ENCODE measurements around the gene CALCOCO2.
A peak's percentile ranks its signal among the peaks of the same experiment; 100 is the strongest.
"Not testable (repeated sequence)": the region's sequence is repeated elsewhere in the genome, so short reads cannot be mapped to it uniquely, and the experiment has no call there.

Gene CALCOCO2, protein sequence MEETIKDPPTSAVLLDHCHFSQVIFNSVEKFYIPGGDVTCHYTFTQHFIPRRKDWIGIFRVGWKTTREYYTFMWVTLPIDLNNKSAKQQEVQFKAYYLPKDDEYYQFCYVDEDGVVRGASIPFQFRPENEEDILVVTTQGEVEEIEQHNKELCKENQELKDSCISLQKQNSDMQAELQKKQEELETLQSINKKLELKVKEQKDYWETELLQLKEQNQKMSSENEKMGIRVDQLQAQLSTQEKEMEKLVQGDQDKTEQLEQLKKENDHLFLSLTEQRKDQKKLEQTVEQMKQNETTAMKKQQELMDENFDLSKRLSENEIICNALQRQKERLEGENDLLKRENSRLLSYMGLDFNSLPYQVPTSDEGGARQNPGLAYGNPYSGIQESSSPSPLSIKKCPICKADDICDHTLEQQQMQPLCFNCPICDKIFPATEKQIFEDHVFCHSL

DNA sequence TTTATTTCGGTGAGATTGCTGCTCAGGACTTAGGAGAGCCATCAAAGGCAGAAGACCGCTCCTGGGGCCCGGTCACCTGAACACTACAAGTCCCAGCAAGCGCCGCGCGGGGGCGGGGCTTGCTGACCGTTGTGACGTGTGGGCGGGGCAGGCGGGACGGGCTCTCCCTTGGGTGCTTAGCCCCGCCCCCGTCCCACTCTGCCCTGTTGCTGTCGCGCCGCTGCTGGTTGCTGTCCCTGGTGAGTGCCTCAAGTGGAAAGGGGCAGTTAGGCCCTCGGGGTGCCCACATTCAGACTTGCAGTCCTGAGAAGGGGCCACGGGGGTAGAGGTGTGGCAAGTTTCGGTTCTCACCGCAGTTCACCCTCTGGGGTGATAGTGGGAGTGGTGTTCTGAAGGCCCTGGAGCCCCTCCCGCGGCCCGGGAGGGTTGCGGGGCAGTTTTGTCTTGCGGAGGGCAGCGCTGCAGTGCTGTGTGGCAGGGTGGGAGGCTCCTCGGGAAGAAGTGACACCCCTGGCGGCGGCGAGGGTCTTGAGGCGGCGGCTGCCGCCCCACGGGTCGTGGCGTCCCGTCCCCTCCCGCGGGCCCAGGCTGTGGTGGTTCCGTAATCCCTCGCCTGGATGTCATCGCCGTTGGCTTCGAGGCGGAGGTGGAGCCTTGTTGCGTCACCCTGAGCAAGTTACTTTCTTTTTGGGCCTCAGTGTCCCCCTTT lies at the start of gene CALCOCO2:
Gene CALCOCO2, plus strand, starts transcription at position 196 of the 709 bp plus-strand sequence. CDS start 10,673 bp downstream, outside the sequence.
- DNase-seq (ENCODE audit: low read depth in 2 of 3, low spot score in 1 of 3), result peak; percentile 75 to 87 (median 83)

DNA sequence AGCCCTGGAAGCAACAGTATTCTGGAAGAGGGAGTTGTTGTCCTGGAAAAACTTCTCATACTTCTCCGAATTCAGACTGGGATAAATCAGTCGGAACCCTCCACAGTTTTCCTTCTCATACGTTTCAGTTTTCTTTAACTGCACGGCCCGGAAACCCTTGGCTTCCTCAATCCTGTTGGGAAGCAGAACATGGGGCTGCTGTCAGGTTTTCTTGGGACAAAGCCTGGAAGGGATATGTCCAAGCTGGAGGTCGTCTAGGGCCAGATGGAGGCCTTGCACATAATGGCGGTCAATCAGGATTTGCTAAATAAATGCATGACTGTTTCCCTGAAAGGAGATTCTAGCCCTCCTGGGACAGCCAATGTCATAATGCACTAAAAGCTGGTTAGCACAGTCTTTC lies 43.0 kb upstream of the CALCOCO2 start:
- no peak for DNase-seq (ENCODE audit: low read depth in 2 of 3, low spot score in 1 of 3)

DNA sequence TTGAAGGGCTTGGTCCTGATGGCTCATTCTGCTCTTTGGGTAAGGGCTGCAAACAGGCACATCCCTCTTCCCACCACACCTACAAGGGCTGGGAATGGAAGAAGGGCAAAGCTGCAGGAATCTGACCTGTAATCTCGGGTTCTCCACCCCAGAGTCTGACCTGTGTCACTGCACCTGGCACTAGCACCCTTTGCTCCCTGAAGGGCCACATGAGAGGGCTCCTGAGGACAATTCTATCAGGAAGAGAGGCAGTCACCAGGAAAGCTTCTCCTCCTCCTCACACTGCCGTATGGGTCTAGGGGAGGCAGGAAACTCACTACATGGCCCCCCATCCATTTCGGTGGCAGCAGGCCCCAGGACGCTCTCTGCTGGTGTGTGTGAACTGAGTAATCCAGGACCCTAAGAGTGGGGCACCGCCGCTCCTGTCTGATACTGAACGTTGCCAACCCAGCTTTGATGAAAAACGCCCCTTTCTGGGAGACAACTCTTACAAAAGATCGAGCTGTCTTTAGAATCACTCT lies 40.2 kb upstream of the CALCOCO2 start:
- DNase-seq (ENCODE audit: low read depth in 2 of 3, low spot score in 1 of 3), result no peak

DNA sequence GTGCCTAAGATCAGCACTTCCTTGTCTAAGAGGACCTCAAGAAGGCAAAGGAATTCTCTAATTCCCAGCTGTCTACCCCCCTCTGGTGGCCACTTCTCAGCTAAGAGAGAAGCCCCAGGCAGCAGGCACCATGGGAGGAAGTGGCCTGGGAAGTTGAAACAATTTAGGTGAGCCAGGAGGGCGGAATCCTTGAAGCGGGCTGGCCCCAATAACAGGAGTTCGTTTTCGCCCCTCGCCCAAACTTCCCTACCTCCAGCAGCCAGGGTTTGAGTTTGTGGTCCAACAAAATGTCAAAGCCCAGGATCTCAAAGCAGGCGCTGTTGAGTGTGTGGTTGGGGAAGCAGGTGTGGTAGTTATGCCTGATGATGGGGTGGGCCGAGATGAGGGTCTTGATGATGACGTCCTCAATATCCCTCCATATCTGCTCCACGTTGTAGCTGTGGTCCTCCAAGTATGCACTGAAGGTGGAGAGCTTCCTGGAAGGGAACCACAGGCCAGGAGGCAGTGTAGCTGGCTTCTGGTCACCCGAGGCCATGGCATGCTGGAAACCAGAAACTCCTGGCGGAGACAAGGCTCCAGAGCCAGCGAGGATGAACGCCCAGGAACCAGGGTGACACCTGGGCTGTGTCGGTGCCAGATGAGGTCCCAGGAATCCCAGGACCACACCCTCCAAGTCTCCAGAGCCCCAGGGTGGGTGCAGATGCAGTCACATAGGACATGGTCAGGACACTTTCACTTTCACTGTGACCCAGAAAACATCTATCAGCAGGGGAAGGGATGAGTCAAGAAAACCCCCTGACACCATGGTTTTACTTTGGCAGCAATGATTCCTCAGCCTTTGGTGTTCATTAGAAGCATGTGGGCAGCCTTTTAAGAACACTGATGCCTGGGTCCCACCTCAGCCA lies 39.5 kb upstream of the CALCOCO2 start:
- no peak for DNase-seq (ENCODE audit: low read depth in 2 of 3, low spot score in 1 of 3)

DNA sequence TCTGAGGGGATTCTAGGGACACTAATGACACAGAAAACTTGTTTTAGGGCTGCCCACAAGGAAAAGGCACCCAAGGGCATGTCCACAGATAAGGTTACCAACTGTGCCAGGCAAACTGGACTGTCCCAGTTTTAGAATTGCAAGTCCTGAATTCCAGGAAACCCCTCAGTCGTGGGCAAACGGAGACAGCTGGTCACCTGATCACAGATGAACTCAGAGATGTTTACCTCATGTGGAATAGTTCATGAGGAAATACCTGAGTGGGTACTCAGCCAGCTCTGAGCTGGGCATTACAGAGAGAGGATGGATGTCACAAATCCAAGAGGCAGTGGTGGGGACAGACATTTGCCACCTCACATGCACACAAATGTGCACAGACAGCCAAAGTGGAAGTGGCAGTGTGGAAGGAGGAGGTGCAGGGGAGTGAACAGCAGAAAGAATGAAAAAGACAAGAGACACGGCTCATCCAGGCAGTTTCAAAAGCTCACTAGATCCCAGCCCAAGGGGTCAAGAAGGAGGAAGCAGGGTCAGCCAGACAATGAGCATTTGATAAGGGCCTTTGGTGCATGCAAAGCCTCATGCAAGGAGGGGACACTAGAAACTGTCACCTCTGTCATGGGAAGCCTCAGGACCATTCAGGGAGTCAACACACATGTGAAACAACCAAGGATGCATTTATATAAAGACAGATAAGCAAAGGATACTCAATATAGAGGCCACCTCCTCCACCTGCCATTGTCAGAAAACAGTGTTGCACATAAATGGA lies 38.6 kb upstream of the CALCOCO2 start:
- no peak for DNase-seq (ENCODE audit: low read depth in 2 of 3, low spot score in 1 of 3)

DNA sequence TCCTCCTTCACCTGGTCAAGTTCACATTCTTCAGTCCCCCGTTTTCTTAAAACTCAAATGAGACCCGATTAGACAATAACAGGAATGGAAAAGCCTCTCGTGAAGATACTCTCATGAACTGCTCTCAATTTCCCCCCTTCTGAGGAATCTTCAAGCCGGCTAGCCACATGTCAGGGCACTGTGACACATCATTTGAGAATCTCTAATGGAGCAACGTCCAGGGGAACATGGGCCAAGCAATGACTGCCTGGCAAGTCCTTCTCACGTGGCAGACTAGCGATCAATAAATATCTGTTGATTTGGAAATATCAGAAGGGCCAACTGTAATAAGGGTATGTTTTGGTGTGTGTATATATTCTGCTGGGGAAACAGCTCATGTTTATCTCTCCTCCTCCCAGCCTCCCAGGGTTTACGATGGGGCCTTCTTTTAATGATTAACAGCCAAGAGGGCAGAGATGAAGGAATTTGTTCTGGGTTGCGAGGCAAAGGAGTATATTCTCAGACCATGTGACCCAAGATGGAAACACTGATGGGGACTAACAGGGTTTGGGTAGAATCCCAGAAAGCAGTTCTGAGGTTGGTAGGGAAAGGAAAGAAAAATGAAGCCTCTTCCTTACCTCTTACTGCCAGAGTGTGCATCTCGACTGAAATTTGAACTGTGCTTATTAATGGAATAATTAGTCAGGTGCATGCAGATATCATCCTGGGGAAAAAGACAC lies 35.2 kb upstream of the CALCOCO2 start:
- DNase-seq (ENCODE audit: low read depth in 2 of 3, low spot score in 1 of 3), result no peak

DNA sequence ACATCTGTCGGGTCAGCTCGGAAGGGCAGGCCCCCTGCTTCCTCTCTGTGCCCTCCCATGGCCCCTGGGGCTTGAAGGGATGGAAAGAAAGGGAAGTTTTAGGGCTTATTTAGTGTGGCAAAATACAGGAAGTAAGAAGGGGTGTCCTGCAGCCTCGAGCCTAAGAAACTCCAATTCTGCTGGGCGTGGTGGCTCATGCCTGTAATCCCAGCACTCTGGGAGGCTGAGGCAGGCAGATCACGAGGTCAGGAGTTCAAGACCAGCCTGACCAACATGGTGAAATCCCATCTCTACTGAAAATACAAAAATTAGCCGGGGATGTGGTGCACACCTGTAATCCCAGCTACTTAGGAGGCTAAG lies 34.7 kb upstream of the CALCOCO2 start:
- not testable (repeated sequence) for DNase-seq (ENCODE audit: low read depth in 2 of 3, low spot score in 1 of 3)

DNA sequence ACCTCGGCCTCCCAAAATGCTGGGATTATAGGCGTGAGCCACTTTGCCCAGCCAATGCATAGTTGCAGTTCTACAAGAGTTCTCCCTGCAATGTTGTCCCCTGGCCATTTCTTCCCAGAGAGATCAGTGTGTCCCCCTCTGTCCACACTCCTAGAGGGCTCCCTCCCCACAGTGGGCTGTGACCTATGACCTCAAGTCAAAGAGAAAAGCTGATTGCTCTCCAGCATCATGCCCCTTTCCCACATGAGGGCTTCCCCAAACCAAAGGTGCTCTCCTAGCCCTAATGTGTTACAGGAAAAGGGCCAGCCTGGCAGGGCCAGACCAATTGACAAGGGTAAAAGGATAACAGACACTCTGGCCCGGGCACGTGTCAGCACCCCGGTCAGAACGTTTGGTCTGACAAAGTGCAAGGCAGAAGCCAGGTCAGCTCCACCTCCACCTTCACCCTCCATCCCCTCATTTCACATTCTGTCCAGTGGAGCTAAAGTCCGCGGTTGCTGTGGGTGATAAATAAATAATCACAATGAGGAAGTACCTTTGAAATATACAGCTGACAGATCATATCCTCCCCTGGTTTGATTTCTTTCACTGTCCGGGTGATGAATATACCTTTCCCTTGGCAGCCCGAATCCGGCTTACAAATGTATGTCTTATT lies 31.6 kb upstream of the CALCOCO2 start:
- no peak for DNase-seq (ENCODE audit: low read depth in 2 of 3, low spot score in 1 of 3)

DNA sequence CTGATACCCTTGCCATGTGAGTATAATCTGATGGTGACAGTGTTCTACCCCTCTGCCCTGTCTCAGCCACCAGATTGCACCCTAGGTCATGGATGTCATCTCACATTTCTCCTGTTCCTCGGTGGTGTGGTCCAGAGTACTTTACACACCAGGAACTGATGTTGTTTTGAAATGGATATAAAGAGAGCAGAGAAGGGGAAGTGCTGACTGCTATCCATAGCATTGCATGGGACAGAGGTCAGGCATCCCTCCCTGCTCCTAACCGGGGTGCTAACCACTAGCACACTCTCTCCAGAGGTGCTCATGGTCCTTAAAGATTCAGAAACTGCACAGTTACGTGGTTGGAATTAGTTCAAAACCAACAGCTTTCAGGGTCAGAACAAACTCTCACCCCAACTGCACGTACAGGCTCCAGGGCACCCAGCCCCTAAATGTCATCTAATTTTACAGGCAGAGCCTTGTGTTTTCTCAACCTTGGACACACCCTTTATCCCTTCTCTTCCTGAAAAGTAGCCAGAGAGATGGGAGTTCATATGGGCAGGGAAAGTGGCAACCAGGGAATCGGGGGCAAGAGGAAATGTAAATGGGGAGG lies 30.1 kb upstream of the CALCOCO2 start:
- no peak for DNase-seq (ENCODE audit: low read depth in 2 of 3, low spot score in 1 of 3)

DNA sequence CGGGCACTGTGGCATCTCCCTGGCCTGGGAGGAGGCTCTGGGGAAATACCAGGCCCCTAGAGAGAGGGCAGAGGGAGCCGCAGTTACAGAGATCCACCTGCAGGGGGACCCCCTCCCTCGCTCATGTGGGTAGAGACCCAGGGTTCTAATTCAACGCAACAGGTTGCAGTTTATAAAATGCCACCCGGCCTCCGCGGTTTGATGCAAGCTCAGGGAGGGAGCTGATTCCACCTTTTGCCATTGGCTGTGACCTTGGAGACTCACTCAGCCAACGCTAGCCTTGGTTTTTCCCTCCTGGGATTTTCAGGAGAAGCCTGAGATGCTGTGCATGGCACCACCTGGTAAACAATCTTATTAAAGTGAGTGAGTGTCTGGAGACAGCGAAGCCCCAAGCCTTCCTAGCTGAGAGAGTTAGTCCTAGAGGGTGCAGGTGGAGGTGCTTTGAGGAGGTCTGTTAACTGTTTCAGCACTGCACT lies 25.9 kb upstream of the CALCOCO2 start:
- peak; percentile 41 to 74 (median 59) for DNase-seq (ENCODE audit: low read depth in 2 of 3, low spot score in 1 of 3)

DNA sequence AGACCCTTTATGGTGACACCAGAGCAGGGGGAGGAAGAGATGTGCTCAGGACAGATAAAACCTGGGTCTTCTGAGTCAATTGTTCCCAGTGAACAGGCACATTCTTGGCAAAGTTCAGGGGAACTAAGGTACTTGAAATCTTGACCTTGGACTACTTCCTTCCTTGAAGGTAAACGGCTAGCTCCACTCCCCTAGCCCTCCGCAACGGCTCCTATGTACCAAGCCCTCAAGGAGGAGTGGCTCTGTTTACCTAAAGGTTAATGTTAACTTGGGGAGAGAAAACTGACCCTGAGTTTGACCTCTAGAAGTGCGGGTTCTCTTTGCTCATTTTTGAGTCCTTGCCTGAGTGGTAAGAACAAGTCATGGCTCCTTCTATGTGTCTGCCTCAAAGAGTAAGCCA lies 21.7 kb upstream of the CALCOCO2 start:
- DNase-seq (ENCODE audit: low read depth in 2 of 3, low spot score in 1 of 3), result no peak

DNA sequence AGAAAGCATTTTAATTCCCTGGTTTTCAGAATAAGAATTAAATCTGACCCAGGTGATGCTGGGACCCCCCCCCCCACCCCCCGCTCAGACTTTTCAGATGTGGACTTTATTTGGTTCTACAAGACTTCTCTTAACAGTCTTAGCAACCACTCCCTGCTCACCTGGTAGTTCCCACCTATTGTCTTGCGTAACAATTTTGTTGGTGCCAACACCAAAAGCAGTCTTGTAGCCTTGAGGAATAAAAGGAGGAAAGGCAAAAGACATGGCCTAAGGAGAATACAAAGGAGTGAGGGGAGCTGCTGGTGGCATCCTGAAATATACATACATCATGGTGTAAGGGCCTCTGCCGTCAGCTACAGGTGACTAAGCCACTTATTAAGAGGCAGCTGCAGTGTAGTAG lies 18.8 kb upstream of the CALCOCO2 start:
- no peak for DNase-seq (ENCODE audit: low read depth in 2 of 3, low spot score in 1 of 3)

DNA sequence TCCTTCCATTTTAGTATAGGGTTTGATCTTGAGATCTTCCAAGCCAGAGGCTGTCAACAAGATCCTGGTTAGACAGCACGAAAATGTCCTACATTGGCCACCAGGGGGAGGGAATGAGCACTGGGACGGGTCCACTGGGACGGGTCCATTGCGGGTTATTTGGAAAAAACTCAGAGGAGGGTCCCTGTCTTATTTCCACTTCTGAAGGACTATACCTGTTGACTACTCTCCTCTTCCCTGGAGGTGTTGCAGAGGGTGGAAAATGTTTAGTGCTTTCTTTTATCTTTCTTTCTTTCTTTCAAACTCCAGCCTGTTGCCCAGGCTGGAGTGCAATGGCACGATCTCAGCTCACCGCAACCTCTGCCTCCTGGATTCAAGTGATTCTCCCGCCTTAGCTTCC lies 16.3 kb upstream of the CALCOCO2 start:
- DNase-seq (ENCODE audit: low read depth in 2 of 3, low spot score in 1 of 3), result peak in 2 of 3 donors; percentile 40 to 61

DNA sequence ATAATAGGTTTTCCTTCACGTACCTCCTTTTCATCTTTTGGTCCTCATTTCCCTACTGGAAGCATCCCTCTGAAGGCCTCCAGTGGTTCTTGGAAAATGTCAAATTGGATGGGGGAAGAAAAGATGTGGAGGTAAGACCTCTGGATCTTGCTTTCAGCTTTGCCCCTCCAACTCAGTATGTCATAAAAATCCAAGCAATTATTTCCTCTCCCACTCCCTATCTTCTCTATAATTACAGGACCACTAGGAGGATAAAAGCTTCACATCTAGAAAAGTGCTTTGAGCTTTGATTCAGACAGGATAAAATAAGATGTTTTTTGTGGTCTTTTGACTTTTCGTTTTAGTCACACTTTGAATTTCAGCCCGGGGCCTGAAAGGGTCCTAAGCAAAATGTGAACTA lies 15.5 kb upstream of the CALCOCO2 start:
- DNase-seq (ENCODE audit: low read depth in 2 of 3, low spot score in 1 of 3), result no peak

DNA sequence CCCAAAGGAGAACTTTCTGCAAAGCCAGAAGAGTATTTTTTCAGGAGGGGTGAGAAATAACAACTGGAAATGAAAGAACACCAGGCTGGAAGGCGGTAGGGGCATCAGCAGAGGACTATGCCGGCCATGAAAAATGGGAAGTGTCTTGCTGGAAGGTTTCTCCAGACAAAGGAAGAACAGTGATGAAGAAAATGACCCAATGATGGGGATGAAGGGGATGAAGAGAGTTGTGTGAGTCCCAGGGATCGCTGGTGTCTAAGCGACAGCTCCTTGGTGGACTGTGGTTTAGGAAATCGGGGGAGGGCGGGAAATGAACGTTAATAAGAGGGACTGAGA lies 14.4 kb upstream of the CALCOCO2 start:
- DNase-seq (ENCODE audit: low read depth in 2 of 3, low spot score in 1 of 3), result no peak

DNA sequence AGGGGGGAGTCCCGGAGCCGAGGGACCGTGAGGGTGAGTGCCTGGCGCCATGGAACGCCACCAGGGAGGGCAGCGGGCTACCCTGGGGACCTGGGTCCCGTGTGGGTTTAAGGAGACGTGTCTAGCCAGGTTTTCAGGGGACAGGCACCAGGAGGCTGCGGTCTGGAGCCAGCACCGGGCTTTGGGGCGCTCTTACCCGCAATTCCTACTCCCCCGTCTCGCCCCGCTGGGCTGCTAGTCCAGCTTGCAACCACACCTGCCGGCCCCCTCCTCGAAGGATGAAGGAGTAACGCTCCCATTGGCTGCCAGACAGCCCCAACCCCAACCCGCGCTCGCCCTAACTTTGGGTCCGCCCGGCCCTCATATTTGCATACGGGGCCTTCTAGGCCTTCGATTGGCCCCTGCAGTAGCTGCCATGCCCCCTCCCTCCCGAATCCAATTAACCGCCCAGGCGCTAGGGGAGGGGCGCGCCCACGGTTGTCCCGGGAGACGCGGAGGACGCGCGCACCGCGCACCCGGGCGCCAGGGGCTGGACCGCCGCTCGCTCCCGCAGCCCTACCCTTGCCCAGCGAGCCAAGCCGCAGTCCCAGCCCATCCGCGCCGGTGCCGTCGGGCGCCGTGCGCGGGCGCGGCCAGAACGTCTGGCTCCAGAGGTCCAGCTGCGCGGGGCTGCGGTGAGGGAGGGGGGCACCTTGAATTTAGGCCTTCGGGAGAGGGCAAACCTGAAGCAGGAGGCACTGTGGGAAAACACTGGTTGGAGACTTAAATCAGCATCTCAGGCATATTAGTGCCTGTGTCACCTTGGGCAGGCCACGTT lies 13.9 kb upstream of the CALCOCO2 start, which contains the start of gene TTLL6:
Gene TTLL6, minus strand, starts transcription at position 456 of the 817 bp plus-strand sequence. Its CDS starts 157 bp downstream, at position 299.
- peak; percentile 40 to 67 (median 48) for DNase-seq (ENCODE audit: low read depth in 2 of 3, low spot score in 1 of 3)

DNA sequence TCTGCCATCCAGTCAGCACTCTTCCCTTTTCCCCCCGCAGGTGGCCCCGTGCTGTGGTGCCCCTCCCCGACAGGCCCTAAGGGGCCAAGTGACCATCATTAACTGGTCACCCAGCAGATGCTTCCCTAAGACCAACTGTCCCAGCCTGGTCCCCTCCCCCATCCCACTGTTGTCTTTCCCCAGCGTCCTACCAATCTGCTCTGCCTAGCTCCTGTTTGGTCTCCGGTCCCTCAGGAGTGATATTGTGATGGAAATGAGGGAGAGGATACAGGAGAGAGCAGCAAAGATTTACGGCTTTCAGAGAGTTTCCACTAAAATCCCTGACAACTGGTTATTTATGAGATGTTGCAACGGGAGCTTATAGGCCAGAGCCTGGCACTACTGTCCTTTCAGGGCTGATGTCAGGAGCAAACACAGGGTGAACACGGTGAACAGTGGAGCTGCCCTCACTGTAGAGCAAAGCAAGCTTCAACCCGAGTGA lies 12.4 kb upstream of the CALCOCO2 start:
- no peak for DNase-seq (ENCODE audit: low read depth in 2 of 3, low spot score in 1 of 3)

DNA sequence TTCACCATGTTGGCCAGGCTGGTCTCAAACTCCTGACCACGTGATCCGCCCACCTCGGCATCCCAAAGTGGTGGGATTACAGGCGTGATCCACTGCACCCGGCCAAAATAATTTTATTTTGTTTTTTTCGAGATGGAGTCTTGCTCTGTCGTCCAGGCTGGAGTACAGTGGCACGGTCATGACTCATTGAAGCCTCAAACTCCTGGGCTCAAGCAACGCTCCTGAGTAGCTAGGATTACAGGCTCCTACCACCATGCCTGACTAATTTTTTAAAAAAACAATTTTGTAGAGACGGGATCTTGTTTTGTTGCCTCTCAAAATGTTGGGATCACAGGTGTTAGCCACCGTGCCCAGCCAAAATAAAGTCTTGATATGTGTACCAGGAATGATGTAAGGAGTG lies 11.4 kb upstream of the CALCOCO2 start:
- DNase-seq (ENCODE audit: low read depth in 2 of 3, low spot score in 1 of 3), result no peak
